HL-60 (cell line): ENCODE measurements around the gene SMAP1.

Source experiments
- DNase-seq, 2 experiments: peaks; one replicate each; pipeline ENCODE4 v3.0.0-alpha.2; 2010 to 2020; ENCODE audit warnings: low read depth in 1 of 2, low spot score in 1 of 2
- H3K27ac ChIP-seq: fragments of 250-450 bp; sonication (Bioruptor Pico); replicated peaks from 2 replicates; pipeline ENCODE4 v1.5.1; 2020; ENCODE audit warnings: mild to moderate bottlenecking, moderate library complexity
- H3K27me3 ChIP-seq: fragments of 250-450 bp; sonication (Bioruptor Pico); 2 replicates; pipeline ENCODE4 v1.5.1; 2021; ENCODE audit warnings: mild to moderate bottlenecking, moderate library complexity; ENCODE audit not compliant: insufficient read depth, poor library complexity, severe bottlenecking
- H3K4me3 ChIP-seq: replicated peaks from 2 replicates; pipeline ENCODE4 v1.5.1; 2011; ENCODE audit warnings: mild to moderate bottlenecking, control low read depth, low read length; ENCODE audit not compliant: insufficient read depth
- GABPA ChIP-seq: IDR thresholded peaks from 2 replicates; pipeline ENCODE4 v1.6.1; 2012; ENCODE audit warnings: low read depth
- POLR2AphosphoS5 ChIP-seq: IDR thresholded peaks from 2 replicates; pipeline ENCODE4 v1.6.1; 2012; ENCODE audit warnings: low read depth
- REST ChIP-seq: IDR thresholded peaks from 2 replicates; pipeline ENCODE4 v1.6.1; 2012; ENCODE audit warnings: low read depth; ENCODE audit not compliant: insufficient replicate concordance
- SPI1 ChIP-seq: IDR thresholded peaks from 2 replicates; pipeline ENCODE4 v1.6.1; 2012; ENCODE audit warnings: low read depth, mild to moderate bottlenecking, borderline replicate concordance
- TF ChIP-seq, protein P1 (sequence below): IDR thresholded peaks from one replicate; pipeline ENCODE4 v1.5.1; 2011; ENCODE audit warnings: low read length, control low read depth, inconsistent platforms; ENCODE audit not compliant: insufficient read depth

Gene SMAP1

DNA sequence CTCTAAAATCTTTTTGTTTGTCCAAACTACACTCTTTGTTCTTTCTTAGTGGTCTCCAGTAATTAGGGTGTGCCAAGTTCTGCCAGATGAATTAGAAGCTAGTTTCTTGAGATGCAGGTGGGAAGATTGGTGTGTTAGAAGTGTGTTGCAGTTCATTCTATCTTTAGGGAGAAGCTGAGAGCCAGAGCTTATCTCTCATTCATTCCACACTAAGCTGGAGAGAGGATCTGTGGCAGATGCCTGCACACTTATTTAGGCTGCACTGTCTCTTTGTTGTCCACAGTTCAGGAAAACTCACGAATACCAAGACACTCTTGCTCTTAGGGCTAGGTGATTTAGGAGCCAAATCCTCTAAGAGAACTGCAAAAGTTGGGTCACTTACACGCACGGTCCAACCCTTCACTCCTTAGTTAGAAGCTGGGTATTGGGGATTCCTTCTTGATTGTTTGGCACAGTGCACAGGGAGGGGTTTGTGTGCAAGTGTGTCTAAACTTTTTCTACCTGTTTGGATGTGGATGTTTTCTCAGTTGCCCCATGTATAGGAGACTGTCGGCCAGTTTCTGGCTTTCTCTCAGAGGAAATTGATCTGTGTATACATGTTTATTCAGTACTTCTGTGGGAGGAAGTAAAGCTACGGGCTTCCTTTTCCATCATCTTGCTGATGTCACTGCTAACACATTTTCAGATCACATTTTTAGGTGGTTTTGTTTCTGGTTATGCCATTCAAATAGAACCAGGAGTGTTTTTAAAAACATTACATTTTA, 49.5 kb downstream of the SMAP1 start:
- DNase-seq = no peak
- no peak overlapping the region for H3K27ac ChIP-seq
- TF ChIP-seq GABPA (no peak), SPI1 (no peak), REST (no peak), POLR2AphosphoS5 (no peak)
- TF ChIP-seq, protein P1, sequence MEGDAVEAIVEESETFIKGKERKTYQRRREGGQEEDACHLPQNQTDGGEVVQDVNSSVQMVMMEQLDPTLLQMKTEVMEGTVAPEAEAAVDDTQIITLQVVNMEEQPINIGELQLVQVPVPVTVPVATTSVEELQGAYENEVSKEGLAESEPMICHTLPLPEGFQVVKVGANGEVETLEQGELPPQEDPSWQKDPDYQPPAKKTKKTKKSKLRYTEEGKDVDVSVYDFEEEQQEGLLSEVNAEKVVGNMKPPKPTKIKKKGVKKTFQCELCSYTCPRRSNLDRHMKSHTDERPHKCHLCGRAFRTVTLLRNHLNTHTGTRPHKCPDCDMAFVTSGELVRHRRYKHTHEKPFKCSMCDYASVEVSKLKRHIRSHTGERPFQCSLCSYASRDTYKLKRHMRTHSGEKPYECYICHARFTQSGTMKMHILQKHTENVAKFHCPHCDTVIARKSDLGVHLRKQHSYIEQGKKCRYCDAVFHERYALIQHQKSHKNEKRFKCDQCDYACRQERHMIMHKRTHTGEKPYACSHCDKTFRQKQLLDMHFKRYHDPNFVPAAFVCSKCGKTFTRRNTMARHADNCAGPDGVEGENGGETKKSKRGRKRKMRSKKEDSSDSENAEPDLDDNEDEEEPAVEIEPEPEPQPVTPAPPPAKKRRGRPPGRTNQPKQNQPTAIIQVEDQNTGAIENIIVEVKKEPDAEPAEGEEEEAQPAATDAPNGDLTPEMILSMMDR = no peak
- H3K4me3 ChIP-seq = no peak overlapping the region
- no peaks in the 10 kb centered on the region for H3K27me3 ChIP-seq

DNA sequence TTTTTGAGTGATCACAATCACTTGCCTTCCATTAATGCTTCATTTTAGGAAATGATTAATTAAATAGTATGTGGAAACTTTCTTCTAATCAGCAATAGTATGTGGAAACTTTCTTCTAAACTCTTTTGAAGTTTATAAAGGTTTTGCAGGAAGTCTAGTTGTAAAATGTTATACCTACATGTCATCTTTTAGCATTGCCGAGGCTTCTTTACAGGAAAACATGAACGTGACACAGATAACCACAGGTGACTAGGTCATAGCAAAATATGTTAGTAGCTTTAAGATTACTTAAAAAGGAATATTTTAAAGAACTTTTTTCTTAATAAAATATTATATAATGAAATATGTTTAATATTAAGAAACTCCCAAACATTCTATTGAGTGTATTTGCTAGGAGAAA, 56.8 kb downstream of the SMAP1 start:
- H3K27me3 ChIP-seq = no peaks in the 10 kb centered on the region

More for the DNA sequence above, 56.8 kb downstream of the SMAP1 start:
- no peak for DNase-seq
- no peak overlapping the region for H3K27ac ChIP-seq
- TF ChIP-seq GABPA (no peak), REST (no peak), SPI1 (no peak), POLR2AphosphoS5 (no peak)
- TF ChIP-seq, protein P1 = no peak
- H3K4me3 ChIP-seq = no peak overlapping the region
